Kidney (tissue), 14 donors: ENCODE results near the gene LRRTM2. TPM values are rescaled to one million over a fixed set of nuclear protein-coding genes. Genes with fewer than 3 reads are reported as not detected.

Experiments
- DNase-seq, 5 donors: peaks; one replicate each; pipeline ENCODE4 v3.0.0-alpha.2; 2013 to 2020
- FAIRE-seq: peaks from 2 replicates; lab custom pipeline; 2012; peaks lifted over from hg19 to GRCh38; lab: Jason Lieb, UNC
- H3K27ac ChIP-seq, 2 donors: one replicate each; pipeline ENCODE4 v1.7.0; 2013; ENCODE audit warnings: low read depth in 2 of 2, low read length in 2 of 2, inconsistent platforms in 1 of 2
- H3K27me3 ChIP-seq: one replicate; pipeline ENCODE4 v1.7.1; 2013; ENCODE audit warnings: low read length, inconsistent platforms; ENCODE audit not compliant: control insufficient read depth, insufficient read depth
- H3K36me3 ChIP-seq, 3 donors: one replicate each; pipeline versions ENCODE4 v1.7.0 to v1.7.1; 2013; ENCODE audit warnings: low read length in 3 of 3, control low read depth in 1 of 3, inconsistent platforms in 1 of 3; ENCODE audit not compliant: insufficient read depth in 3 of 3, control insufficient read depth in 2 of 3
- H3K4me1 ChIP-seq, 3 donors: one replicate each; pipeline versions ENCODE4 v1.7.0 to v1.7.1; 2013; ENCODE audit warnings: low read length in 3 of 3, inconsistent platforms in 1 of 3, low read depth in 1 of 3; ENCODE audit not compliant: control insufficient read depth in 2 of 3, insufficient read depth in 2 of 3
- H3K4me3 ChIP-seq, 3 donors: one replicate each; pipeline versions ENCODE4 v1.7.0 to v1.8.1; 2013; ENCODE audit warnings: low read length in 3 of 3, control low read depth in 1 of 3, inconsistent platforms in 1 of 3
- H3K9ac ChIP-seq, 3 donors: one replicate each; pipeline versions ENCODE4 v1.7.0 to v1.7.1; 2013; ENCODE audit warnings: low read length in 3 of 3, control low read depth in 1 of 3, inconsistent platforms in 1 of 3
- H3K9me3 ChIP-seq, 3 donors: one replicate each; pipeline versions ENCODE4 v1.7.0 to v1.7.1; 2013; ENCODE audit warnings: low read length in 3 of 3, control low read depth in 1 of 3, inconsistent platforms in 1 of 3; ENCODE audit not compliant: control insufficient read depth in 2 of 3, insufficient read depth in 1 of 3
- intact Hi-C: fragments of 100-400 bp; cut with DNase I; formaldehyde crosslinking; loops from one replicate; pipeline ENCODE4 v1.11.1; 2022
- polyA plus RNA-seq: library from polyadenylated mRNA; stranded (reverse); fragments of 350-450 nt; fragmentation: Illumina TruSeq; extraction: RNeasy Lipid Tissue Mini Kit (QIAGEN cat#74804); gene quantifications from one replicate; pipeline ENCODE4 v1.2.3, GENCODE V29; 2014; ENCODE audit warnings: low read depth, low replicate concordance; ENCODE audit not compliant: insufficient read depth
- total RNA-seq: library from RNA; stranded (reverse); fragmentation: NEBNext Ultra II Directional; extraction: Animal tissue kit (Norgen Biotek cat#: 25700); gene quantifications from one replicate; pipeline ENCODE4 v1.2.1, GENCODE V29; 2021
- TF ChIP-seq, protein P1 (sequence below): IDR thresholded peaks from 3 replicates; pipeline ENCODE4 v1.5.1; 2012; ENCODE audit warnings: mild to moderate bottlenecking, moderate library complexity, borderline replicate concordance; ENCODE audit not compliant: insufficient read depth; ENCODE audit errors: extremely low read depth
- donor health status: control.
- donor health status: control.
- donor health status: control.
- donor health status: control.
- donor health status: control.
- donor health status: DM: yes; HTN: yes; CAD: no.
- donor health status: Normal renal cell carcinoma (clear cell type).

The LRRTM2 gene
- total and polyA plus RNA-seq, 2 donors from 2014 or later = 0.03 TPM; not detected in 1

DNA sequence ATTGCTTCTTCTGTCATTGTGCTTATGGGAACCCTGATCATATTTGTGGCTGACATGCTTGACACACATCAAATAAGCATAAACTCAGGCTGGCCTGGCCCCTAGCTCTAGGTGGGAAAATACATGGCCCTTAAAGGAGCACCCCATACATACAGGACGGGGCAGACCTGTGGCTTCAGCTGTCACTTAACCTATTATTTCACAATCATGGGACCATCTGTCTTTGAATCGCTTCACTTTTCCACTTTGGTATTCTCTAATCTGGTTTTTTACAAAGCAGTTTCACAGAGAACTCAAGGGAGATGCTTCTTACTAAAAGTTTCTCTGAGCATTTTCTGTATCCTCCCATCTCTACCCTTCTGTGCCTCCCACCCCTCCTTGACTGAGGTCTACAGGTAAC is 34.6 kb upstream of the LRRTM2 start:
- no peak overlapping the region for H3K4me3 ChIP-seq
- no peak overlapping the region for H3K27ac ChIP-seq
- intact Hi-C loops = no loop called here
- no peak overlapping the region for H3K9ac ChIP-seq
- H3K9me3 ChIP-seq = no peaks in the 10 kb centered on the region
- FAIRE-seq (no peak), DNase-seq (no peak)
- TF ChIP-seq, protein P1, sequence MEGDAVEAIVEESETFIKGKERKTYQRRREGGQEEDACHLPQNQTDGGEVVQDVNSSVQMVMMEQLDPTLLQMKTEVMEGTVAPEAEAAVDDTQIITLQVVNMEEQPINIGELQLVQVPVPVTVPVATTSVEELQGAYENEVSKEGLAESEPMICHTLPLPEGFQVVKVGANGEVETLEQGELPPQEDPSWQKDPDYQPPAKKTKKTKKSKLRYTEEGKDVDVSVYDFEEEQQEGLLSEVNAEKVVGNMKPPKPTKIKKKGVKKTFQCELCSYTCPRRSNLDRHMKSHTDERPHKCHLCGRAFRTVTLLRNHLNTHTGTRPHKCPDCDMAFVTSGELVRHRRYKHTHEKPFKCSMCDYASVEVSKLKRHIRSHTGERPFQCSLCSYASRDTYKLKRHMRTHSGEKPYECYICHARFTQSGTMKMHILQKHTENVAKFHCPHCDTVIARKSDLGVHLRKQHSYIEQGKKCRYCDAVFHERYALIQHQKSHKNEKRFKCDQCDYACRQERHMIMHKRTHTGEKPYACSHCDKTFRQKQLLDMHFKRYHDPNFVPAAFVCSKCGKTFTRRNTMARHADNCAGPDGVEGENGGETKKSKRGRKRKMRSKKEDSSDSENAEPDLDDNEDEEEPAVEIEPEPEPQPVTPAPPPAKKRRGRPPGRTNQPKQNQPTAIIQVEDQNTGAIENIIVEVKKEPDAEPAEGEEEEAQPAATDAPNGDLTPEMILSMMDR = no peak
- no peaks in the 10 kb centered on the region for H3K4me1 ChIP-seq
- H3K36me3 ChIP-seq = peaks cover 7 to 9% (median 7%) of the 10 kb centered on the region in 3 donors
- no peaks in the 10 kb centered on the region for H3K27me3 ChIP-seq

DNA sequence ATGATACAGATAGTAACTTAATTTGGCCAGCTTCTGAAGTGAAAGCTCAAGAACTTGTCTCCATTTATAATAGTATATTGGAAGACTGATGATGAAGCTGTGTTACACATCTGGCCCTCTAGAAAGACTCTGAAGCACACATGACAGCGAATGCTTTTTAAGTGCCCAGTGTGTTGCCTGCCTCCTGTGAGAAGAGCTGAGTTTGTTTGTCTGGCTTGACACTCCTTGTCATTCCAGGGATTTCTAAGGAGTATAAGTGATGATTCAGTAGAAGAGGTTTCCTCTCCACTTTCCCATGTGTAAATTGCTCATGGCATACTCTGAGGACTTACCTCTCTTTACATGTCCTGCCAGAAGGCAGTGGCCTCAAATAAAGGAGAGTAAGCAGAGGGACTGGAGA is 30.4 kb upstream of the LRRTM2 start:
- H3K4me1 ChIP-seq = no peaks in the 10 kb centered on the region
- TF ChIP-seq, protein P1 = no peak
- DNase-seq (no peak), FAIRE-seq (no peak)
- H3K27ac ChIP-seq = no peak overlapping the region
- peaks cover 7 to 9% (median 8%) of the 10 kb centered on the region in 3 donors for H3K36me3 ChIP-seq
- H3K4me3 ChIP-seq = no peak overlapping the region
- H3K9me3 ChIP-seq = no peaks in the 10 kb centered on the region
- intact Hi-C loops = no loop called here
- no peak overlapping the region for H3K9ac ChIP-seq
- no peaks in the 10 kb centered on the region for H3K27me3 ChIP-seq

DNA sequence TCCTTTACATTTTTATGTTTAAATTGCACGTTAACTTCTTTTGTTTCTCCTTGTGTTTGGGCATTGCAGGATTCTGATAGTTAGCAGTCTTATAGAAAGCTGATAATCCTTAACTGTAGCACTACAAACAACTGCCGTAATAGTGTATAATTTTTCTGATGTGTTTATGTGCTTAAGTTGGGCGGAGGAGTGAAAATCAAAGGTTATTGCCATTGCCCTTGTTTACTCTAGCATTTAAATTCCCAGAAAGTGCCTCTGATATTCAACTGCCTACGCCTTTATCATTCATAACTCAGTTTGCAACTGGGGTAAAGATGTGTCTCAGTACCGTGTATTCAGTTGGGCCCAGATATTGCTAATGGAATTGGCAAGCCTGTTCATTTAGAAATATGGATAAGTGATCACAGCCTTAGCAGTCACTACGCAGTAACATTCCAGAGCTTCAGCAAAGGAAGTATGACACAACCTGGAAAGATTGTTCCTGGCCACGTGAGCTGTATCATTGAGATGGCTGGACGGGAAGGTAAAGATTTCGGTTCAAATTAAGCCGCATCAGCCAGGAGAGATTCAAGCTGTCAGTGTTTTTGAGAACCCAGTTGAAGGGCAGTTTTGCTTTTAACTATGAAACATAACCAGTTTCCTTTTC is 28.1 kb upstream of the LRRTM2 start:
- Histone ChIP-seq H3K9ac (no peak overlapping the region), H3K9me3 (no peaks in the 10 kb centered on the region), H3K4me1 (peaks cover 0 to 7% (median 0%) of the 10 kb centered on the region in 3 donors), H3K27ac (no peak overlapping the region), H3K27me3 (no peaks in the 10 kb centered on the region), H3K36me3 (peaks cover 7 to 9% (median 8%) of the 10 kb centered on the region in 3 donors), H3K4me3 (no peak overlapping the region)
- TF ChIP-seq, protein P1 = no peak
- FAIRE-seq (no peak), DNase-seq (no peak)
- intact Hi-C loops = no loop called here

DNA sequence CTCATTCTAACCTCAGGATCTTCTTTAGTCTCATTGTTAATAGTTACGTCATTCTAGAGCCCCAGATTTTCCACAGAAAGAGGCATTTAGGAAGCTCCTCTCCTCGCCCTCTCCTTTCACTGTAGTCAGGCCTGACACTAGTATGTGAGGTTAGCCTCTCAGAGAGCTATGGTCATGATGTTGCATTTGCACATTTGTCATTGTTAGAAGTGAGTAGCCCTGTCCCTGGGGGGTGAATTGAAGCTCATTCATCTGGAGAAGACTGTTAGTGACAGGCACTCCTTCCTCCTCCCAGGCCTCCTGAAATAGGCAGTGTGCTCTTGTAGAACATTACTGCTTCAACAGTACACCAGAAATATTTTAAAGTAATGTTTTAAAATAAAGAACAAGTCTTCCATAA is 26.6 kb upstream of the LRRTM2 start:
- H3K36me3 ChIP-seq = peaks cover 7 to 9% (median 8%) of the 10 kb centered on the region in 3 donors

More for the DNA sequence above, 26.6 kb upstream of the LRRTM2 start:
- FAIRE-seq = no peak
- Histone ChIP-seq H3K27me3 (no peaks in the 10 kb centered on the region), H3K4me1 (peaks cover 0 to 12% (median 0%) of the 10 kb centered on the region in 3 donors), H3K27ac (no peak overlapping the region), H3K9me3 (no peaks in the 10 kb centered on the region), H3K9ac (no peak overlapping the region), H3K4me3 (no peak overlapping the region)
- no peak for DNase-seq
- intact Hi-C loops = no loop called here
- TF ChIP-seq, protein P1 = no peak
